Mesodermal cell (in vitro differentiated cells): ENCODE results near the gene TPRKB.
"Not testable (repeated sequence)": the region's sequence is repeated elsewhere in the genome, so short reads cannot be mapped to it uniquely, and the experiment has no call there.

Experiments used
- H3K27ac ChIP-seq: 2 replicates; pipeline ENCODE4 v1.7.0; 2013; ENCODE audit warnings: mild to moderate bottlenecking, low read depth, low read length, moderate library complexity; ENCODE audit not compliant: severe bottlenecking
- H3K36me3 ChIP-seq: 2 replicates; pipeline ENCODE4 v1.7.1; 2013; ENCODE audit warnings: mild to moderate bottlenecking, low read length, moderate library complexity; ENCODE audit not compliant: control insufficient read depth, insufficient read depth
- H3K4me1 ChIP-seq: one replicate; pipeline ENCODE4 v1.7.1; 2013; ENCODE audit warnings: mild to moderate bottlenecking, low read length; ENCODE audit not compliant: insufficient read depth, control insufficient read depth, poor library complexity, severe bottlenecking
- H3K4me3 ChIP-seq: 2 replicates; pipeline ENCODE4 v1.7.0; 2013; ENCODE audit warnings: low read length, control low read depth, mild to moderate bottlenecking; ENCODE audit not compliant: insufficient read depth, poor library complexity, severe bottlenecking; ENCODE audit errors: extremely low read depth
- H3K9me3 ChIP-seq: 2 replicates; pipeline ENCODE4 v1.7.1; 2013; ENCODE audit warnings: mild to moderate bottlenecking, low read length, moderate library complexity; ENCODE audit not compliant: control insufficient read depth
- WGBS, 2 experiments: methylation state at CpG; one replicate each; pipeline ENCODE4 v1.1.5; 2013; ENCODE audit warnings: missing lambda C conversion rate in 2 of 2; ENCODE audit not compliant: insufficient coverage in 2 of 2; 5-methylcytosine and 5-hydroxymethylcytosine counted together

TPRKB gene

DNA sequence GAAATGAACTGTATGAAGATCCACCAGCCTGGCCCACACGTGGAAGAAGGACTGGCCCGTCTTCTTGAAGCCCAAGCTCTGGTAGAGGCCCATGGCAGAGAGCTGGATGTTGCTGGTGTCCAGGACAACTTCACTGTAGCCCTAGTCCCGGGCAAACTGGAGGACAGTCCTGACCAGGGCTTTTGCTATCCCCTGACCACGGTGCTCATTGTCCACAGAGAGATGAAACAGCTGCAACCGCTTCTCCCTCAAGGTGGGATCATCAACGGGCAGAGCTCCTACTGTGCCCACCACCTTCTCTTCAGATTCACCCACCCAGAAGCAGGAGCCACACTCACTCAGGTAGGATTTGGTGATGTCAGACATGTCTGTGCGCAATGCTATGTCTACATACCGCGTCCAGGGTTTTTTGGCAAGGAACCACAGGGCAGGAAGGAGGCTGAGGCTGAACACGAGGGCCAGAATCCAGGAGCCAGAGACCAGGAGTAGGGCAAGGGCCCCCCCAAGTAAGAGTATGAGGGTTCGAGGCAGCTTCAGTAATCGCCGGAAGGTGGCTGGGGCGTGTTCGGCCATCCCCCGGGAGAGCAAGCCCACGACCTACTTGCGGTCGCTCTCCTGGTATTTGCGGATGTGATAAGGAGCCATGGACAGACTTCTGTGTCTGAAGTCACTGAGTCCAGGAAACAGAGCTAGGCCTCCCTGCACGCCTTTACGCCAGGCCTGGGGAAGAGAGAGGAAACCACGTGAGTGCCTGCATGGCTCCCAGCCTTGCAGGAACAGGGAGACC, 36.3 kb downstream of the TPRKB start:
- H3K9me3 ChIP-seq: peaks cover 10% of the 10 kb centered on the region
- H3K4me3 ChIP-seq: no peak overlapping the region
- H3K4me1 ChIP-seq: no peaks in the 10 kb centered on the region
- no peak overlapping the region for H3K27ac ChIP-seq
- 88 to 90% methylated on average over 10 to 22 of the region's 23 CpGs for WGBS, 2 experiments
- H3K36me3 ChIP-seq: no peaks in the 10 kb centered on the region

DNA sequence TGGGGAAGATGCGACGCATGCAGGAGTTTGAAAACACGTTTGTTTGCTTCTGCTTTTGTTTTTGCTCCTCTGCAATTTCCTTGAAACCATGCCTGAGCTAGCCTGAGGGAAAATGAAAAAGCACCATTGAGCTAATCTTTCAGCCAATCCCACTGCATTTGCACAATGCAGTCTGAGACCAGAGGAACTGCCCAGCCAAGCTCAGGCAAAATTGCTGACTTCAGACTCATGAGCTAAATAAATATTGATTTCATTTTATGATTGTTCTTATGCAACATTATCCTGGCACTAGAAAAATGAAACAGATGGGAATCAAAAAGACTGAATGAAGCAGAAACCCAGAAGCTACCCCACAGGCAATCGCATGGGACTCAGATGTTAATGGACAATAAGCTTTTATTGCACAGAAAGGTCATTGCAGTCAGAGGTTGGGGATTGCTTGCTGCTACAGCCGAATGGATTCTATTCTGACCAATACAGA, 37.0 kb downstream of the TPRKB start:
- H3K36me3 ChIP-seq: no peaks in the 10 kb centered on the region
- WGBS, 2 experiments: 92 to 94% methylated on average over 3 to 5 of the region's 5 CpGs
- no peak overlapping the region for H3K27ac ChIP-seq
- H3K4me3 ChIP-seq: no peak overlapping the region
- no peaks in the 10 kb centered on the region for H3K4me1 ChIP-seq
- peaks cover 10% of the 10 kb centered on the region for H3K9me3 ChIP-seq

DNA sequence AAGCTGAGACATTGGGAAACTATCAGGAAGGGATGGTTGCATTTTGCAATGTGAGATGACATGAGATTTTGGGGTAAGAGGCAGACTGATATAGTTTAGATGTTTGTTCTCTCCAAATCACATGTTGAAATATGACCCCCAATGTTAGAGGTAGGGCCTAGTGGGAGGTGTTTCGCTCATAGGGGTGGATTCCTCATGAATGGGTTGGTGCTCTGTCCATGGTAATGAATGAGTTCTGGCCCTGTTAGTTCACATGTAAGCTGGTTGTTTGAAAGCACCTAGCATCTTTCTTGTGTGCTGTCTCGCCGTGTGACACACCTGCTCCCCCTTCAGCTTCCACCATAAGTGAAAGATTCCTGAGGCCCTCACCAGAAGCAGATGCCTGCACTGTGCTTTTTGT, 37.7 kb downstream of the TPRKB start:
- WGBS, 2 experiments: 60 to 89% methylated on average over 2 to 3 of the region's 3 CpGs
- Histone ChIP-seq H3K9me3 (peaks cover 10% of the 10 kb centered on the region), H3K36me3 (no peaks in the 10 kb centered on the region), H3K4me1 (no peaks in the 10 kb centered on the region), H3K27ac (no peak overlapping the region), H3K4me3 (no peak overlapping the region)

DNA sequence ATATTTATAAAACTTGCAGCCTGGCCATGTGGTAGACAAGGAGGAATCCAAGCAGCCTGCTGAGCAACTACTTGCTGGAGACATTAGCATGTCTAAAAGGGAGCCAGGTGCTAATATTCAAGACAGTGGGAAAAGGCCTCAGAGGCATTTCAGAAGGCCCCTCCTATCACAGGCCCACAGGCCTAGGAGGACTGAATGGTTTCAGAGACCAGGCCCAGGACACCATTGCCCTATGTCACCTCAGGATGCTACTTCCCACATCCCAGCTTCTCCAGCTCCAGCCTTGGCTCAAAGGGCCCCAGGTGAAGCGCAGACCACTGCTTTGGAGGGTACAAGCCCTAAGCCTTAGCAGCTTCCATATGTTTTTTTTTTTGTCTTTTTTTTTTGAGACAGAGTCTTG, 39.0 kb downstream of the TPRKB start:
- WGBS, 2 experiments: 33 to 55% methylated on average over 1 of the region's 1 CpG
- peaks cover 10% of the 10 kb centered on the region for H3K9me3 ChIP-seq

DNA sequence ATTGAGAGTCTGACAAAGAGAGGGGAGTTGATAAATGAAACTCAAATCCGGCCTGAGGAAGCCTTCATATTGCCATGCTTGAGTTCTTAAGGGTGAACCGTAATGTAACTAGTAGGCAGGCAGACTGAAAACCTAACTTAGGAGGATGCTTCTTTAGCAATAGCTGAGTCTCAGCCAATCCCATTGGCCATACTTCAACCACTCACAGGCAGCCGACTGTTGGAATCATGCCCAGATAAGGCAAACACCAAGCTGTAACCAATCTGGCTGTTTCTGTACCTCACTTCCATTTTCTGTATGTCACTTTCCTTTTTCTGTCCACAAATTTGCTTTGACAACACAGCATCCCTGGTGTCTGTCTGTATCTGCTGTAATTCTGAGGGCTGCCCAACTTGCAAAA, 39.5 kb downstream of the TPRKB start:
- no peaks in the 10 kb centered on the region for H3K4me1 ChIP-seq
- no peak overlapping the region for H3K27ac ChIP-seq
- peaks cover 10% of the 10 kb centered on the region for H3K9me3 ChIP-seq
- no peaks in the 10 kb centered on the region for H3K36me3 ChIP-seq
- 75 to 86% methylated on average over 2 of the region's 3 CpGs for WGBS, 2 experiments
- no peak overlapping the region for H3K4me3 ChIP-seq

More for the DNA sequence above, 39.0 kb downstream of the TPRKB start:
- H3K4me1 ChIP-seq: no peaks in the 10 kb centered on the region
- H3K27ac ChIP-seq: no peak overlapping the region
- no peaks in the 10 kb centered on the region for H3K36me3 ChIP-seq
- no peak overlapping the region for H3K4me3 ChIP-seq

DNA sequence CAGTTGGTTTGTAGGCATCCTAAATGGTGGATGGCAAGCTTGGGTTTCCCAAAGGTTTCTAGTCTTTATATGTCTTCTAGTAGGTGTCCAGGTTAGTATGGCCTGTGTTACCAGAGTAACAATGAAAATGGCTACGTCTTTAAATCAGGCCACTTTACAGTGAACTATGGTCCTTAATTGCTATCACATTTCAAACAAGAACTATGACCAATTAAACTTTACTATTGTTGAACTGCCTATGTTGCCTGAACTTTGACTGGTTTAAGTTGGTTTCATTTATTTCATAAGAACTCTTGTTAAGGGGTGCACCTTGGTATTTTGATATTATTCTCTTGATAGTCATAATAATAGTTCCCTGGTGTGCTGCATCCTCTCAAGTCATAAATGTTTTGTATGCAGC, 40.2 kb downstream of the TPRKB start:
- H3K4me1 ChIP-seq, H3K4me3 ChIP-seq, H3K9me3 ChIP-seq, H3K27ac ChIP-seq, H3K36me3 ChIP-seq: not testable (repeated sequence)
- WGBS, 2 experiments: 100% methylated on average over 1 of the region's 1 CpG; no CpG with 5 or more reads in 1 of the 2 experiments

DNA sequence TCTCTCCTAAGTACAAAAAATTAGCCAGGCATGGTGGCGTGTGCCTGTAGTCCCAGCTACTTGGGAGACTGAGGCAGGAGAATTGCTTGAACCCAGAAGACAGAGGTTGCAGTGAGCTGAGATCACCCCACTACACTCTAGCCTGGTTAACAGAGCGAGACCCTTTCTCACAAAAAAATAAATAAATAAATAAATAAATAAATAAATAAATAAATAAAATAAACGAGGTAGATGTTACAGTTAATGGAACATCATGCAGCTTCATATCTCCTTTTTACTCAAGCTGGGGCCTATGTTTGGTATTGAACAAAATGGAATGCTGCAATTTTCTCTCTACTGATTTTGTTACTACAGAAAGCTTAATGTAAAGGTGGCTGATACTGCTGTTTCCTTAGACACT, 40.6 kb downstream of the TPRKB start:
- not testable (repeated sequence) for H3K27ac ChIP-seq, H3K36me3 ChIP-seq, H3K4me3 ChIP-seq, H3K9me3 ChIP-seq, H3K4me1 ChIP-seq
- WGBS, 2 experiments: no CpG with 5 or more reads among the region's 3 CpGs

DNA sequence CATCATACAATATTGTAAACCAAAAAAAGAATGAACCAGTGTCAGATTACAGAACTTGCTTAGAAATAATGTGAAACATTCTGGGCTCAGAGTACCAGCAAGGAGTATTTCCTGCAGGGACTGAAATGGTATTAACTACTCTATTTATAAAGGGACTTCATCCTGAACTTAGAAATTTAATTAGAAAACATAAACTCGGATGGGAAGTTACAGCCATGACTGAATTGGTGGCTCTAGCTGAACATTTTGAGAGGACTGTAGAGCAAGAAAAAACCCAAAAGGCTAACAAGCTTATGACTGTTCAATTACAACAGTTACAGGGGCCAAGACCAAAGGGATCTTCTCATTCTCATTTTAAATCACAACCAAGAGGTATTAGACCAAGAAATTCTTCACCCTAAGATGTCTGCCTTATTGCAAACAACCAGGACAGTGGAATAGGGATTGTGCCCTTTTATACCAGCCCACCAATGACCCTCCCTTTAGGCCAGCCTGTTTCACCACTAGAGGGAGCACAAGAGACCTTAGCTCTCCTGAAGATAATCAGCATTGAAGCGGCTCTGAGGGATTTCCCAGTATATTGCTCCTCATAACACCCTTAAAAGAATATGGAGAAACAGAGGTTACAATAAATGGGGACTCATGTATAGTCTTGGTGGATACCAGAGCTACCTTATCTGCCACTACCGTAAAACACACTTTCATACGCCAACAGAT, 46.6 kb downstream of the TPRKB start:
- WGBS, 2 experiments: 67% methylated on average over 1 of the region's 4 CpGs; no CpG with 5 or more reads in 1 of the 2 experiments
- not testable (repeated sequence) for H3K27ac ChIP-seq, H3K4me1 ChIP-seq, H3K36me3 ChIP-seq, H3K4me3 ChIP-seq, H3K9me3 ChIP-seq

DNA sequence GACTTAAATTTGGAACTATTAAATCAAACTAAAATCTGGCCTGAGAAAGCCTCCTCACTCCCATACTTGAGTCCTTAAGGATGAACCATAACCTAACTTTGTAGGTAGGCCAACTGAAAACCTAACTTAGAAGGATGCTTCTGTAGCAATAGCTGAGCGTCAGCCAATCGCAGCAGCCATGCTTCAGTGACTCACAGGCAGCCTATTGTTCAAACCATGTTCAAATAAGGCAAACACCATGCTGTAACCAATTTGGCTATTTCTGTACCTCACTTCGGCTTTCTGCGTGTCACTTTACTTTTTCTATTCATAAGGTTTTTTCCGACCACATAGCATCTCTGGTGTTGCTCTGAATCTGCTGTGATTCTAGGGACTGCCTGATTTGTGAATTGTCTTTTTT, 48.7 kb downstream of the TPRKB start:
- not testable (repeated sequence) for H3K27ac ChIP-seq, H3K4me1 ChIP-seq, H3K4me3 ChIP-seq, H3K9me3 ChIP-seq, H3K36me3 ChIP-seq
- 96 to 100% methylated on average over 2 of the region's 5 CpGs for WGBS, 2 experiments

DNA sequence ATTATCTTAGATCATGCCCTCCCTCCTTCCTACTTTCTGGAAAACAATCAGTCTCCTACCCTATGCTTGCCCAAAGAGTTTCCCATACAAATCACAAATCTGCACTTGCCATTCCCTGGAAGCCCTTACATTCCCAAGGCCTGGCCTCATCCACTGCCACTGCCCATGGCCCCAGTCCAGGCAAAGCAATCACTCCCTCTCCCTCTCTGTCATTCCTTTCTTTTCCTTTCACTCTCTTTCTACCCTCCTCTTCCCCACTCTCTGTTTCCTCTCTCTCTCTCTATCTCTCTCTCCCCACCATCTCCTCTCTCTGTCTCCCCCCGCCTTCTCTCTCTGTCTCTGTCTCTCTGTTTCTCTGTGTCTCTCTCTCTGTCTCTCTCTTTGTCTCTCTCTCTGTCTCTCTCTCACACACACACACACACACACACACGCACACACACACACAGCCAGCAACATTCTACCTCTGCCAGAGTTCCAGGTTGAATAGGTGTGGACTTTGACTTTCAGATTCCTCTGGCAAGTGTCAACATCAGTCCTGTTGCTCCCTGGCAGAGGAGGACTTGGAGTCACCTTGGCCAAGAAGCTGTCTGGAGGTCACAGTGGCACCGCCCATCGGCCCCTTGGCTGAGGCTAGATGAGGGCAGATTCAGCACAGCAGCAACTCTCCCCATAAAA, 51.2 kb downstream of the TPRKB start:
- Histone ChIP-seq H3K4me3 (no peak overlapping the region), H3K4me1 (no peaks in the 10 kb centered on the region), H3K36me3 (no peaks in the 10 kb centered on the region), H3K27ac (no peak overlapping the region), H3K9me3 (no peaks in the 10 kb centered on the region)
- WGBS, 2 experiments: 88% methylated on average over 3 of the region's 4 CpGs; no CpG with 5 or more reads in 1 of the 2 experiments
